PFSK-1 (cell line): ENCODE data around the gene ADGRL3.

Experiments used
- POLR2AphosphoS5 ChIP-seq: IDR thresholded peaks from 2 replicates; pipeline ENCODE4 v1.6.1; 2012; ENCODE audit warnings: low read depth, mild to moderate bottlenecking, control low read depth, low read length, moderate library complexity
- SIN3A ChIP-seq: IDR thresholded peaks from 2 replicates; pipeline ENCODE4 v1.6.1; 2012; ENCODE audit warnings: mild to moderate bottlenecking, low read length, moderate library complexity, borderline replicate concordance; ENCODE audit not compliant: insufficient read depth
- TAF1 ChIP-seq: IDR thresholded peaks from 2 replicates; pipeline ENCODE4 v1.6.1; 2012; ENCODE audit warnings: low read length, control low read depth, borderline replicate concordance; ENCODE audit not compliant: insufficient read depth

DNA sequence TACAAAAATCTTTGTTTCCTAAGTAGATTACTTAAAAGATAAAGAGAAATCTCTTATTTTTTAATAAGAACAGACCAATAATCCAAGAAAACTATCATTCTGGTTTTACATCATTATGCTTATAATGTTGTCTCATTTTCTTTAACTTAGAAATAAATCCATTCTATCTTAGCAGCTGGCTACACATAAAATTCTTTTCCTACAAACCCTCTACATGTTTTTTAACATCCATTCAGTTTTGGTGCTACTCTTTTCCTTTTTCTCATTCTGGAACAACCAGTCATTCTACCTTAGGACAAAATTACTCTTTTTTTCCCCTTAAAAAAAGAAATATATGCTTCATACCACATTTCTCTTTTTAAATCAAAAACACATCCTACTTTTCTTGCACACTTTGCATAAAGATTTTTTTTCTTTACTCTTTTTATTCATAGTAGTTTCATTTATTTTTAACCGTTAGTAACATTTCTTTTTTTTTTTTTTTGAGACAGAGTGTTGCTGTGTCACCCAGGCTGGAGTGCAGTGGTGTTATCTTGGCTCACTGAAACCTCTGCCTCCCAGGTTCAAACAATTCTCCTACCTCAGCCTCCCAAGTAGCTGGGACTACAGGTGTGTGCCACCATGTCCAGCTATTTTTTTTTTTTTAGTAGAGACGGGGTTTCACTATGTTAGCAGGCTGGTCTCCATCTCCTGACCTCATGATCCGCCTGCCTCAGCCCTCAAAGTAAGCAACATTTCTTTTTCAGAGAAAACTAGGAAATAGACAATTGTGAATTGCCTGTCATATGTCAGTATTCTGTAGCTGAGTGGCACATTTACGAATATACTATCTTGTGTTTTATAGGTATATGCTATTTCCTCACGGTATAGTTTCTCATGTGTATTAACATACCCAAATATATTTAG is 562.8 kb downstream of the ADGRL3 start:
- TF ChIP-seq POLR2AphosphoS5 (no peak), TAF1 (no peak), SIN3A (no peak)
